HEK293 (cell line): ENCODE data around the gene VSIG1.

Experiments
- CTCF ChIA-PET: fragments of 350-600 bp; formaldehyde crosslinking; extraction: SDS; loops from one replicate; lab custom pipeline; 2021; ENCODE audit warnings: antibody characterized with exemption; lab: Yijun Ruan, JAX
- POLR2A ChIA-PET: fragments of 300-600 bp; formaldehyde crosslinking; extraction: SDS; loops from one replicate; lab custom pipeline; 2020; ENCODE audit warnings: antibody characterized with exemption, inconsistent platforms; lab: Yijun Ruan, JAX
- H3K27ac ChIP-seq: fragments of 200-500 bp; sonication (Bioruptor generic); 2 replicates; pipeline ENCODE4 v1.5.1; 2014; ENCODE audit warnings: low read depth, low read length, control low read depth, inconsistent platforms; ENCODE audit errors: extremely low read depth
- H3K36me3 ChIP-seq, 2 experiments: fragments of 200-500 bp in 1 of 2; sonication (Bioruptor generic) in 1 of 2; 1 replicate in 1 of 2; 2 replicates in 1 of 2; pipeline ENCODE4 v1.5.1; 2014 to 2017; ENCODE audit warnings: inconsistent platforms in 2 of 2, low read length in 2 of 2; ENCODE audit not compliant: control insufficient read depth in 2 of 2, insufficient read depth in 1 of 2
- H3K4me1 ChIP-seq: fragments of 200-500 bp; sonication (Bioruptor generic); 2 replicates; pipeline ENCODE4 v1.5.1; 2014; ENCODE audit warnings: mild to moderate bottlenecking, low read length, inconsistent platforms; ENCODE audit not compliant: control insufficient read depth, insufficient read depth
- H3K4me3 ChIP-seq: 2 replicates; pipeline ENCODE4 v1.5.1; 2011; ENCODE audit warnings: low read depth, mild to moderate bottlenecking, control low read depth, low read length, moderate library complexity
- H3K9me3 ChIP-seq: fragments of 200-500 bp; sonication (Bioruptor generic); 2 replicates; pipeline ENCODE4 v1.5.1; 2014; ENCODE audit warnings: low read depth, low read length, inconsistent platforms; ENCODE audit not compliant: control insufficient read depth, insufficient read depth
- GFI1B ChIP-seq: fragments of 450-650 bp; formaldehyde crosslinking; IDR thresholded peaks from 2 replicates; pipeline ENCODE4 v1.5.1; 2016; ENCODE audit warnings: missing biosample characterization, missing genetic modification characterization
- GLIS2 ChIP-seq: fragments of 450-650 bp; formaldehyde crosslinking; IDR thresholded peaks from 2 replicates; pipeline ENCODE4 v1.5.1; 2016; ENCODE audit warnings: missing biosample characterization, missing genetic modification characterization
- HOXD13 ChIP-seq: sonication (generic); formaldehyde crosslinking; IDR thresholded peaks from 2 replicates; pipeline ENCODE4 v1.8.0; 2022; ENCODE audit warnings: missing genetic modification reagents, borderline replicate concordance
- MZF1 ChIP-seq: fragments of 450-650 bp; formaldehyde crosslinking; IDR thresholded peaks from 2 replicates; pipeline ENCODE4 v1.5.1; 2017; ENCODE audit warnings: missing biosample characterization, missing genetic modification characterization, borderline replicate concordance
- SALL2 ChIP-seq: fragments of 450-650 bp; formaldehyde crosslinking; IDR thresholded peaks from 2 replicates; pipeline ENCODE4 v1.5.0; 2017; ENCODE audit warnings: missing biosample characterization, mild to moderate bottlenecking, missing genetic modification characterization, borderline replicate concordance
- SP2 ChIP-seq: fragments of 450-650 bp; formaldehyde crosslinking; IDR thresholded peaks from 2 replicates; pipeline ENCODE4 v1.5.1; 2016; ENCODE audit warnings: missing biosample characterization, missing genetic modification characterization
- ZBTB17 ChIP-seq: fragments of 450-650 bp; formaldehyde crosslinking; IDR thresholded peaks from 2 replicates; pipeline ENCODE4 v1.5.1; 2016; ENCODE audit warnings: missing biosample characterization, missing genetic modification characterization
- ZBTB21 ChIP-seq: fragments of 450-650 bp; formaldehyde crosslinking; IDR thresholded peaks from 2 replicates; pipeline ENCODE4 v1.5.1; 2017; ENCODE audit warnings: missing biosample characterization, missing genetic modification characterization
- ZNF132 ChIP-seq: fragments of 450-650 bp; formaldehyde crosslinking; IDR thresholded peaks from 2 replicates; pipeline ENCODE4 v1.5.1; 2017; ENCODE audit warnings: missing biosample characterization, missing genetic modification characterization, borderline replicate concordance
- ZNF211 ChIP-seq: fragments of 450-650 bp; formaldehyde crosslinking; IDR thresholded peaks from 2 replicates; pipeline ENCODE4 v1.5.1; 2016; ENCODE audit warnings: low read depth, missing biosample characterization, missing genetic modification characterization
- ZNF335 ChIP-seq: fragments of 450-650 bp; formaldehyde crosslinking; conservative IDR thresholded peaks from 2 replicates; pipeline ENCODE4 v1.5.1; 2016; ENCODE audit warnings: missing biosample characterization, missing genetic modification characterization
- ZNF350 ChIP-seq: fragments of 450-650 bp; formaldehyde crosslinking; IDR thresholded peaks from 2 replicates; pipeline ENCODE4 v1.5.0; 2017; ENCODE audit warnings: missing biosample characterization, mild to moderate bottlenecking, missing genetic modification characterization
- ZNF555 ChIP-seq: fragments of 450-650 bp; formaldehyde crosslinking; conservative IDR thresholded peaks from 2 replicates; pipeline ENCODE4 v1.5.1; 2017; ENCODE audit warnings: missing biosample characterization, mild to moderate bottlenecking, missing genetic modification characterization, inconsistent platforms
- ZNF610 ChIP-seq: fragments of 450-650 bp; formaldehyde crosslinking; IDR thresholded peaks from 2 replicates; pipeline ENCODE4 v1.5.1; 2016; ENCODE audit warnings: missing biosample characterization, missing genetic modification characterization, borderline replicate concordance
- ZNF629 ChIP-seq: fragments of 450-650 bp; formaldehyde crosslinking; IDR thresholded peaks from 2 replicates; pipeline ENCODE4 v1.5.1; 2017; ENCODE audit warnings: missing biosample characterization, missing genetic modification characterization
- ZNF776 ChIP-seq: fragments of 450-650 bp; formaldehyde crosslinking; IDR thresholded peaks from 2 replicates; pipeline ENCODE4 v1.5.0; 2017; ENCODE audit warnings: missing biosample characterization, missing genetic modification characterization, borderline replicate concordance
- TF ChIP-seq, protein P1 (sequence below): fragments of 450-650 bp; formaldehyde crosslinking; IDR thresholded peaks from 2 replicates; pipeline ENCODE4 v1.5.1; 2016; ENCODE audit warnings: missing biosample characterization, missing genetic modification characterization
- TF ChIP-seq, protein P2 (sequence below): fragments of 450-650 bp; formaldehyde crosslinking; IDR thresholded peaks from 2 replicates; pipeline ENCODE4 v1.5.1; 2016; ENCODE audit warnings: missing biosample characterization, missing genetic modification characterization
- TF ChIP-seq, protein P3 (sequence below): fragments of 450-650 bp; formaldehyde crosslinking; conservative IDR thresholded peaks from 2 replicates; pipeline ENCODE4 v1.5.1; 2016; ENCODE audit warnings: low read depth, missing biosample characterization, missing genetic modification characterization

The VSIG1 gene

DNA sequence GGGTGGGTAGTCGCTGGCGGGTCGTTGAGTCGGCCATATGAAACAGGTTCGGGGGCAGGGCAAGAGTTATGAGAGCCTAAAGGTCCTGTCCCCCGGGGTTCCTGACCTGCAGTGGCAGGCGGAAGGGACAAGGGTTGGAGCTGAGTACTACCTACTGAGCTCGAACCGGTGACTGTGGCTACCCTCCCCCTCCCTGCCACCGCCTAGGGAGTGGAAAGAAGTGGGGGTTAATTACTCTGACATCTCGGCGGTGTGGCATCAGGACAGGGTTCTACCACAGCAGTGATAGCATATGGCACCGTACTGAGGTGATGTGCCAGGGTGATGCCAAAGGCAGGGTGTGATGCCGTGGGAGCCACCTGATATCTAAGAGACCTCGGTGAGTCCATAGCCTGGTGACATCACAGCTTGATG, 47.0 kb downstream of the VSIG1 start (continued):
- TF ChIP-seq ZBTB21 (tag by site-specific recombination) (0 out of 2 replicates have a peak, but pooled peaks have one; percentile 12), GFI1B (tag by site-specific recombination) (no peak), ZBTB17 (peak; percentile 82), ZNF335 (tag by site-specific recombination) (0 out of 2 replicates have a peak, but pooled peaks have one; percentile 14), HOXD13 (CRISPR knock-in tag) (no peak), ZNF629 (tag by site-specific recombination) (peak; percentile 60)
- TF ChIP-seq, protein P1, sequence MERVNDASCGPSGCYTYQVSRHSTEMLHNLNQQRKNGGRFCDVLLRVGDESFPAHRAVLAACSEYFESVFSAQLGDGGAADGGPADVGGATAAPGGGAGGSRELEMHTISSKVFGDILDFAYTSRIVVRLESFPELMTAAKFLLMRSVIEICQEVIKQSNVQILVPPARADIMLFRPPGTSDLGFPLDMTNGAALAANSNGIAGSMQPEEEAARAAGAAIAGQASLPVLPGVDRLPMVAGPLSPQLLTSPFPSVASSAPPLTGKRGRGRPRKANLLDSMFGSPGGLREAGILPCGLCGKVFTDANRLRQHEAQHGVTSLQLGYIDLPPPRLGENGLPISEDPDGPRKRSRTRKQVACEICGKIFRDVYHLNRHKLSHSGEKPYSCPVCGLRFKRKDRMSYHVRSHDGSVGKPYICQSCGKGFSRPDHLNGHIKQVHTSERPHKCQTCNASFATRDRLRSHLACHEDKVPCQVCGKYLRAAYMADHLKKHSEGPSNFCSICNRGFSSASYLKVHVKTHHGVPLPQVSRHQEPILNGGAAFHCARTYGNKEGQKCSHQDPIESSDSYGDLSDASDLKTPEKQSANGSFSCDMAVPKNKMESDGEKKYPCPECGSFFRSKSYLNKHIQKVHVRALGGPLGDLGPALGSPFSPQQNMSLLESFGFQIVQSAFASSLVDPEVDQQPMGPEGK, result peak; percentile 43
- TF ChIP-seq, protein P2, sequence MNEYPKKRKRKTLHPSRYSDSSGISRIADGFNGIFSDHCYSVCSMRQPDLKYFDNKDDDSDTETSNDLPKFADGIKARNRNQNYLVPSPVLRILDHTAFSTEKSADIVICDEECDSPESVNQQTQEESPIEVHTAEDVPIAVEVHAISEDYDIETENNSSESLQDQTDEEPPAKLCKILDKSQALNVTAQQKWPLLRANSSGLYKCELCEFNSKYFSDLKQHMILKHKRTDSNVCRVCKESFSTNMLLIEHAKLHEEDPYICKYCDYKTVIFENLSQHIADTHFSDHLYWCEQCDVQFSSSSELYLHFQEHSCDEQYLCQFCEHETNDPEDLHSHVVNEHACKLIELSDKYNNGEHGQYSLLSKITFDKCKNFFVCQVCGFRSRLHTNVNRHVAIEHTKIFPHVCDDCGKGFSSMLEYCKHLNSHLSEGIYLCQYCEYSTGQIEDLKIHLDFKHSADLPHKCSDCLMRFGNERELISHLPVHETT (tag by site-specific recombination), result no peak
- TF ChIP-seq, protein P3, sequence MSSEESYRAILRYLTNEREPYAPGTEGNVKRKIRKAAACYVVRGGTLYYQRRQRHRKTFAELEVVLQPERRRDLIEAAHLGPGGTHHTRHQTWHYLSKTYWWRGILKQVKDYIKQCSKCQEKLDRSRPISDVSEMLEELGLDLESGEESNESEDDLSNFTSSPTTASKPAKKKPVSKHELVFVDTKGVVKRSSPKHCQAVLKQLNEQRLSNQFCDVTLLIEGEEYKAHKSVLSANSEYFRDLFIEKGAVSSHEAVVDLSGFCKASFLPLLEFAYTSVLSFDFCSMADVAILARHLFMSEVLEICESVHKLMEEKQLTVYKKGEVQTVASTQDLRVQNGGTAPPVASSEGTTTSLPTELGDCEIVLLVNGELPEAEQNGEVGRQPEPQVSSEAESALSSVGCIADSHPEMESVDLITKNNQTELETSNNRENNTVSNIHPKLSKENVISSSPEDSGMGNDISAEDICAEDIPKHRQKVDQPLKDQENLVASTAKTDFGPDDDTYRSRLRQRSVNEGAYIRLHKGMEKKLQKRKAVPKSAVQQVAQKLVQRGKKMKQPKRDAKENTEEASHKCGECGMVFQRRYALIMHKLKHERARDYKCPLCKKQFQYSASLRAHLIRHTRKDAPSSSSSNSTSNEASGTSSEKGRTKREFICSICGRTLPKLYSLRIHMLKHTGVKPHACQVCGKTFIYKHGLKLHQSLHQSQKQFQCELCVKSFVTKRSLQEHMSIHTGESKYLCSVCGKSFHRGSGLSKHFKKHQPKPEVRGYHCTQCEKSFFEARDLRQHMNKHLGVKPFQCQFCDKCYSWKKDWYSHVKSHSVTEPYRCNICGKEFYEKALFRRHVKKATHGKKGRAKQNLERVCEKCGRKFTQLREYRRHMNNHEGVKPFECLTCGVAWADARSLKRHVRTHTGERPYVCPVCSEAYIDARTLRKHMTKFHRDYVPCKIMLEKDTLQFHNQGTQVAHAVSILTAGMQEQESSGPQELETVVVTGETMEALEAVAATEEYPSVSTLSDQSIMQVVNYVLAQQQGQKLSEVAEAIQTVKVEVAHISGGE (tag by site-specific recombination), result peak; percentile 69

DNA sequence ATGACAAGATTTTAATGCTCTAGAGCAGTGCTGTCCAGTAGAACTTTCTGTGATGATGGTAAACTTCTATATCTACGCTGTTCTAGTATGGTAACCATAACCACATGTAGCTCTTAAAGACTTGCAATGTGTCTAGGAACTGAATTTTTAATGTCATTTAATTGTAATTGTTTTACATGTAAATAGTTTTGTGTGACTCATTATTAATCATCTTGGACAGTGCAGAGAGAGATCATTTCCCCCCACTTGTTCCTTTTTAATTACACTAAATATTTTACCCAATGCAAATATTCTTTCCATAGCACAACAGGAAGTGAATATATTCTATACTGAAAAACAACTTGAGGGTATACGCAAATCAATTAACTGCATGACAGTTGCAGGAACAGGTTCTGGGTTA, 52.5 kb downstream of the VSIG1 start:
- H3K4me3 ChIP-seq, result no peak overlapping the region
- no peak for TF ChIP-seq SP2 (tag by site-specific recombination)
- no peak for TF ChIP-seq ZNF629 (tag by site-specific recombination)
- no peak for TF ChIP-seq ZNF555 (tag by site-specific recombination)
- TF ChIP-seq ZNF350, result no peak
- TF ChIP-seq ZNF211 (tag by site-specific recombination), result no peak
- TF ChIP-seq SALL2 (tag by site-specific recombination), result no peak
- TF ChIP-seq ZNF776, result no peak
- no peak for TF ChIP-seq GLIS2 (tag by site-specific recombination)
- no peak for TF ChIP-seq ZBTB21 (tag by site-specific recombination)
- no peak for TF ChIP-seq ZNF132
- TF ChIP-seq ZNF610 (tag by site-specific recombination), result no peak
- TF ChIP-seq MZF1 (tag by site-specific recombination), result no peak
- no peaks in the 10 kb centered on the region for H3K36me3 ChIP-seq
- ChIA-PET CTCF (no interaction called here), POLR2A (no interaction called here)
- no peaks in the 10 kb centered on the region for H3K4me1 ChIP-seq
- no peak overlapping the region for H3K27ac ChIP-seq
- H3K9me3 ChIP-seq, result no peaks in the 10 kb centered on the region
